Stimulated activated CD4-positive, alpha-beta T cell treated with anti-CD3 and anti-CD28 coated beads, Interleukin-15, amount 100 ng/mL, for 1 hour (primary cell): Measurements from ENCODE around the gene UNC5C.

Experiments
- DNase-seq, 2 donors: peaks; one replicate each; pipeline ENCODE4 v3.0.0-alpha.2; 2020; ENCODE audit warnings: low read depth in 1 of 2, low spot score in 1 of 2

Gene UNC5C

GRCh38 chr4:95272797-95273196 lies 276.0 kb downstream of the UNC5C start:
- no peak for DNase-seq

GRCh38 chr4:95272036-95272435 lies 276.7 kb downstream of the UNC5C start:
- no peak for DNase-seq

GRCh38 chr4:95268819-95269565 lies 279.8 kb downstream of the UNC5C start:
- no peak for DNase-seq

DNA sequence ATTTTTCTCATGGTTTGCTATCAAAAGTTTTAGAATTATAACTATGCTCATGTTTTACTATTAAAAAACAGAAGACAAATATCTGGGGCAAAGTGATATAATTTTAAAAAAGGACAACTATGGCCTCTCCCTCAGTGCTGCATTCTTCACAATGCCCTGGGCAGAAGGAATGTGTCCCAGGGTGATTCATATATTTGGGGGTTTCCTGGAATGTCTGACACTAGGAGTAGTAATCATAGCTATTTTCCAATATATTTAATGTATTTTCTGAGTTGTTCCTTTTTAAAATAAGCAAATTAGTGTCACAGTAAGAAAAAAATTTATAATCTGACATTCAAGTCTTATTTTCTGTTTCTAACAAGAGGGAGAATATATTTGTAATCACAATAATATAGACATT lies 281.7 kb downstream of the UNC5C start:
- DNase-seq, result no peak

- no peak for DNase-seq
Observed at GRCh38 chr4:95265814-95266740, 282.7 kb downstream of the UNC5C start.

GRCh38 chr4:95264843-95265242 lies 283.9 kb downstream of the UNC5C start:
- DNase-seq, result no peak

GRCh38 chr4:95263960-95264359 lies 284.8 kb downstream of the UNC5C start:
- DNase-seq, result no peak

DNA sequence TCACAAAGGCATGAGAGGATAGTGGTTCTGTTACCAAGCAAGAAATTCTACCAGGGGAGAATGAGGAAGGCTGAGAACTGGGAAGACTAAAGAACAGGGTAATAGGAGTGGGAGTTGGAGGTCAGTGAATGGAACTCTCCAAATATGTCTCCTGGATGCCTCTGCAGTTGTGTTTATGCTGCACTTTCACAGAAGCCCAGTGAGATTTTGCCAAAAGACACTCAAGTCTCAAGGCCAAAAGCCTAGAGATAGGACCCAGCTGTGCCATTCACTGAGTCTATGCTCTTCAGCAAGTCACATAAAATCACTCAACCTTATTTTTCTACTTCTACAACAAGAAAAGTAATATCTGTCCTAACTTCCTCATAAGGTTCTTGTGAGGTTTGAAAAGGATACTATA lies 285.4 kb downstream of the UNC5C start:
- DNase-seq, result no peak

GRCh38 chr4:95256108-95256835 lies 292.5 kb downstream of the UNC5C start:
- no peak for DNase-seq

- no peak for DNase-seq
Observed at GRCh38 chr4:95255396-95256107, 293.2 kb downstream of the UNC5C start.

GRCh38 chr4:95251568-95251967 lies 297.2 kb downstream of the UNC5C start:
- no peak for DNase-seq

GRCh38 chr4:95250544-95251137 lies 298.1 kb downstream of the UNC5C start:
- DNase-seq, result no peak

- DNase-seq, result no peak
Observed at GRCh38 chr4:95249426-95250021, 299.2 kb downstream of the UNC5C start.

- DNase-seq, result no peak
Observed at GRCh38 chr4:95248720-95249425, 299.9 kb downstream of the UNC5C start.

DNA sequence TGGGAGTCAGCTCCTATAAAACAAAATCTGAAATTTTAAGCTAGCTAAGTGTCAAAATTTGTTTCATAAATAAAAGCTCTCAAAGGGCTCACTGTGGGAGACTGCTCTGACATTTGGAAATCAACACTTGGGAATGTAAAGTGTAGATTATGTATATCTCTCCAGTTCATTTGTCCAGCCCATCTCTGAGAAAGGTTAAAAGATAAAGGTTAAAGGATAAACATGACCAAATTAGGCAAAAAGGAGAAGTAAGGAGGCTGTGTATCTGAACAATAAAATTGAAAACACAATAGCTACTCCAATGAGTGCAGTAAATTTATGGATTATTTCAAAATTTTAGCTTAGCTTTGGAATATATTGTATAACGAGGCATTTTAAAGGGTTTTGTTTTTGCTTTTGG lies 304.9 kb downstream of the UNC5C start:
- DNase-seq, result no peak

DNA sequence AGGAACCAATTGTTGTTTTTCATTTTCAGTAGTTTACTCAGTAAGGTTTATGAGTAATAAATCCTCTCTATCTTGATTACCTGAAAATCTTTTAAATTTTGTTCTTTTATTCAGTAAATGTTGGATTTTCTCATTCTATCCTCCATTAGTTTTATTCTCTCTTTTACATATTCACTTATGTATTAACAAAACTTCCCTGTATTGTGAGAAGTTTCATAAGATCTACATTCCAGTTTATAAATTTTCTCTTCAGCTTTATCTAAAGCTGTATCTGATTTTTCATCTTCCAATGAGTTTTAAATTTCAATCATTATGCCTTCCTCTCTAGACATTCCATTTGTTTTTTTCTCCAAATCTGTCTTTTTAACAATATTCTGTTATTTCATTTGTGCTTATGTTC lies 310.2 kb downstream of the UNC5C start:
- DNase-seq, result no peak

DNA sequence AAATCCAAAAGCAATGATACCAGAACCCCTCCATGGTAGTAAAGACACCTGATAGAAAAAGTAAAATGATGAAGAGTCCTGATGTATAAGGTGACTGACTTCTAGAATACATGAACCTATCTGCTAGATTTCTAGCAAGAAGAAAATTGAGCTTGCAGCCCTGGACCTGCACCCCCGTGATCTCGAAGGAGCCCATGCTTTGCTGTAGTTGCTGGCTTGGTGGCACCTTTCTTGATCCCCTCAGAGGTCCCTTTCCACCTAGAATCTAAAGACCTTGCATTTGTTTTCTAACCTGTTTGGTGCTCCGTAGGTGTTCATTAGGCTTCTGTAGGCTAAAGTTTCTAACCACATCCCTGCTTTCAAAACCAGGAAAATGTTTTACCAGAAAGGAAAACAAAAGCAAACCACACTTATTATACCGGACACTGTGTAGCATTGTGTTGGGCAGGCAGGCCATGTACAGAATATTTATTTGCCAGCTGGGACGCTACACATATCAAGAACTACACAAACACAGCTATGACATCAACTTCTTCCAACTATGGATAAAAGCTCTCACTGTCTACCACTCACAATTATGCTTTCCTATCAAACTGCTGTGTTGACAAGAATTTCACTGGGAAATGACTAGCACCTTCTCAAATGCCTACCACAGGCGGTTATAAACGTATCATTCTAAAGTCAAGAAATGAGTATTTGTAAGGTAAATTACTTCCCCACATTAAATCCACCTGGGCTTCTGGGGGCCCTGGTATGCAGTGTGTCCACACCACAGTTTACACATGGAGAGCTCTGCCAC lies 316.2 kb downstream of the UNC5C start:
- no peak for DNase-seq

DNA sequence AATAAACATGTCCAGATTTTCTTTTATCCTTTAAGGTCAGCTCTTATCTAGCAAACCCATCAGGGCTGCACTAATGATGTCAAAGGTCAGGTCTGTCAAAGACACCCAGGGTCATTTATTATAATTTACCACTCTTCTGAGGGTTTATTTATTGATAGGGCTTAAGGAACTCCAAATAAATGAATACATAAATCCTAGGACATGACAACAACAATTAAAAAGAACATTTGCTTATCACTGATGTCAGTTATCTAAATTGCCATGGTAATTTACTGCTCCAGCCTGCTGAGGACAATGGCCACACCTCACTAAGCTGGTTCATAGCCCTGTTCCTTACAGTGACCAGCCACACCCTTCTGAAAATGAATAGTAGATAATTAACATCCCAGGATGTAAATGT lies 317.1 kb downstream of the UNC5C start:
- no peak for DNase-seq

GRCh38 chr4:95225849-95226248 lies 322.9 kb downstream of the UNC5C start:
- DNase-seq, result no peak
